GM12891 (cell line): Measurements from ENCODE around the gene G6PC3.

Experiments
- POLR2A ChIP-seq: IDR thresholded peaks from 2 replicates; pipeline ENCODE4 v1.6.1; 2011; ENCODE audit warnings: low read depth, low read length, control low read depth
- POLR2AphosphoS5 ChIP-seq: IDR thresholded peaks from 2 replicates; pipeline ENCODE4 v1.6.1; 2011; ENCODE audit warnings: low read depth, low read length, control low read depth
- POU2F2 ChIP-seq: IDR thresholded peaks from 2 replicates; pipeline ENCODE4 v1.6.1; 2011; ENCODE audit warnings: low read depth, mild to moderate bottlenecking, control low read depth, low read length, moderate library complexity
- SPI1 ChIP-seq: IDR thresholded peaks from 2 replicates; pipeline ENCODE4 v1.6.1; 2011; ENCODE audit warnings: low read depth, low read length, control low read depth
- TAF1 ChIP-seq: IDR thresholded peaks from 2 replicates; pipeline ENCODE4 v1.6.1; 2011; ENCODE audit warnings: low read depth, low read length, control low read depth

DNA sequence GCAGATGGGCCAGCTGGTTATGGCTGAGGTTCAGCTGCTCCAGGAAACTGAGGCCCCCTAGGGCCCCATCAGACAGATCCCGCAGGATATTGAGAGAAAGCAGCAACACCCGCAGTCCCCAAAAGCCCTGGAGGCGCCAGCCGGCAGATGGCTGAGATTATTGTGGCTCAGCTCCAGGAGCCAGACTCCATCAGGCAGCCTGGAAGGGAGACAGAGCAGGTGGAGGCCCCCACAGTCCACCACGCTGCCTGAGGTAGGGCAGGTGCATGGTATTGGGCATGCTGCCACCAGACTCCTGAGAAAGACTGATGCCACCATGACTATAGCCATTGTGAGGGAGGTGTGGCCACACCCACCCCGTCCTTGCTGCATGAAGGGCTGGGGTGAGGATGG, 46.3 kb upstream of the G6PC3 start:
- TF ChIP-seq POLR2AphosphoS5 (no peak), POLR2A (no peak), TAF1 (no peak), POU2F2 (no peak), SPI1 (no peak)
